NCI-H774 (cell line): Measurements from ENCODE around the gene HYCC1.

Experiments used
- DNase-seq: peaks from one replicate; lab custom pipeline; 2025; lab: John Stamatoyannopoulos, UW

Gene HYCC1

DNA sequence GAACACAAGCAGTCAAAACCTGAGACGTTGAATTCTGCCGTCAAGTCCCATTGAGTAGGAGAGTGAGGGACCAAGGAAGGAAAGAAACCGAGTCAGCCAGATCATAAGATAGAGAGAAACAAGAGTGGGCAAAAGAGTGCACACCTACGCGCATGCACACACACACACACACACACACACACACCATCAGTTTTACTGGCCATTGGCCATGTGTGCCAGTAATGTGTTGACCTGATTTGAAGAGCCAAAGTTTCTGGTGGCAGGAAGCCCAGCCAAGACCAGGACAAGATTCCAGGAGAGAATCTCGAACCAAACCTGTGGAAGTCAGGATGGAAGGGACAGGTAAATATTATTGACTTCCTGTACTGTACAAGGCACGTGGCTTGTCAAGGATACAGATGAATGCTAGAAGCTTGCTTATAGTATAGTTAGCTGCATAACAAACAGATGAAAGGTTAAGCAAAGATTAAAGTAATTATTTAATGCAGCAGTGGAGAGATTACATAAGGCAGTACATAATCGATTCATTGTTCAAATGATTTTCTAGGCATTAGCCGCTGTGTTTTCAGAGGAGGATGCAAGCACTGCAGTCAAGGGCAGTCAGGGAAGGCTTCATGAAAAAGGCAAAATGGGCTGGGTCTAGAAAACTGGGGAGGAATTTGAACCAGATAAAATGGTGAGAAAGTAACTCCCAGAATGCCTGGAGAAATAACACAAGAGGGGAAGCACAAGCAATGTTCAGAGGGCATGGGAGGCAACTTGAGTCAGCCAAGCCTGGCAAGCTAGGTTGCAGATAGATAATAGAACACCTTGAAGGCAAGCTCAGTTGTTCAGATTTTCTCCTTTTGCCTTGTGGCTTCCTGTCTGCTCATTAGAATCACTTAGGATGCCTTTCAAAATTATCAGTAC lies 2.7 kb upstream of the HYCC1 start:
- no peak for DNase-seq

DNA sequence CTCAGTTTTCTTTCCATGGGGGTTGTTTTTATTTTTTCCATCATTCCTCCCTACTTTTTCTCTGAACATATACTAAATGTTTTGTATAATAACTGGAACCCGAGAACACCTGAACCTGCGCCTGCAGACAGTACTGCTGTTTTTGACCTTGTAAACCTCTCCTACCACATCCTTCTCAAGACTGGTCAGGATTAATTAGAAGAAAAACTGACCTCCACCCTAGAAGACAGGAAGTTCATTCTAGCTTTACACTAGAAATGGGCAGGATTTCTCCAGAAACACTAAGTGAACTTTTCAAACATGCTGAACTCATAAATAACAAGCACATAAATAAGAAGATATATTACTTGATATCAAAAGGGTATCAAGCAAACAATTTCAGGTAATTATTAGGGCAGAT lies 751 bp upstream of the HYCC1 start:
- no peak for DNase-seq

DNA sequence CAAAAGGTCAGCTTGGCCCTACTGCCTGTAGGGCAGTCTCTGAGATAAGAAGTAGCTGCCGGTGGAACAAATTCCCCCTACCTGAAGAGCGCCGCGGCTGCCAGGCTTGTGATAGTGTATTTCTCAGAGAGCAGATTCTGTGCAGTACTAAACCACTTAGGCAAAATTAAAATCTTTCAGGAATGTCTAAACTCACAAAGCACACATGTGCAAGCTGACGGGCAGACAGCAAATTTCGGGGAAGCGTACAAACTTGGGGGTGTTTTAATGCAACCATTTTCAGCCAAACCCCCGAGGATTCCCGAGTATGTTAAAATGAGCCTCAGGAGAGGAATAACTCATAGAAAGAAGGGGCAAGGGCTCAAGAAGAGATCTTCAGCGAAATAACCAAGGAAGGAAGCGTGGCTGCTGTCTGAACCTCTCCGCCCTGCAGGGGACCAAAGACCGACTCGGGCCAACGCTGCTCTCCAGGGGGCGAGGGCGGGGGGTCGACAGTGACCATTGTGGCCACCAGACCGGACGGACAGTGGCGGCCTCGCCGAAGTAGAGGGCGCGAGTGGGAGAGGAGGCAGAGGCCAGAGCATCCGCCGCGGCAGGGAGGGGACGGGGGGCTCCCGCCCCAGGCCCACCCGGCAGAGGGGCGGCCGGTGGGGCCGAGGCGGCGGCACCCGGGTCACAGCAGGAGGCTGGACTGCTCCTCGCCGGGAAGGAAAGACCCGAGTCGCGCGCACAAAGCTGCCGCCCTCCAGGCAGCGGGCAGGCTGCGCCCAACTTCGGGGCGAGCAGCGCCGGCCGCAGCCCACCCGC lies 819 bp downstream of the HYCC1 start:
- no peak for DNase-seq

DNA sequence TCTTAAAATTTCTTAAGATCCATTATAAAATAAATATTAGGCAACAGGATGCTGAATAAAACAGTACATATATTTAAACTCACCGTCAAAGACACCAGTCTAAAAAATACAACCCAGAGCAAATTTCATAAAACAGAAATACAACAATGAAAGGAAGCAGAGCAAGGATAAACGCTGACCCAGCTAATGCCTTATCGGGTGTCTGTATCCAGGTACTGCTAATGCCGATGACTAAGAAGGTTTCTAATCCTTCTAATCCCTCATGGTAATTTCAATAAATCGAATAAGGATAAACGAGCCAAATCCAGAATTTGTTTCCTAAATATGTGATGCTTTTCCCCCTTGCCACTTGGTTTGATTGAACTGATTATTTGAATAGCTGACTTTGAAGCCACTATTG lies 1.7 kb downstream of the HYCC1 start:
- no peak for DNase-seq

DNA sequence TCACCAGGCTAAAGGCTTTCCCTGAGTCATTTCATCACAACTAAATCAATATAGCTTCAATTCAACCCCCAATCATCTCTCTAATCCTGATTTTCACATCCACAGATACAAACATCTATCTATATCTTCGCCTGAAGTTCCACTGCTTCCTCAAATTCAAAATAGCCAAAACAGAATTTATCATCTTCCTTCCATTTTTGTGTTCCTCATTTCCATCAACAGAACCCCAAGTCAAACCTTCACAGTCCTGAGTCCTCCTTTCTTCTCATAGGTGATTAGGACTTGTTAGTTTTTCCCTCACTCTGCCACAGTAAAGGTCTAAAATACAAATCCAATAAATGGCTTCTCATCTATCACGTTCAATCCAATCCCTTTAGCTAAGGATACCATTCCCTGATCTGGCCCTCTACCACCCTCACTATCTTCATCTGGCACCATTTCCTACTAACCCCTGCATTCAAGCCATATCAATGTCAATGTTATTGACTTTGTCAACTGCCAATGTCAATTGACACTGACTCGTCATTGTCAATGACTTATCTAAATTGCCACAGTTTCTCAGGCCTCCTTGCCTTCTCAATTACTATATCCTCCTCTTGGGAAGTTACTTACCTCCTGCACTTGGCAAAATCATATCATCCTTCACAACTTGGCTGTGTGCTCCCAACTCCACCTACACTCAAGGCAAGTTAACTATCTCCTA lies 2.6 kb downstream of the HYCC1 start:
- DNase-seq: no peak

DNA sequence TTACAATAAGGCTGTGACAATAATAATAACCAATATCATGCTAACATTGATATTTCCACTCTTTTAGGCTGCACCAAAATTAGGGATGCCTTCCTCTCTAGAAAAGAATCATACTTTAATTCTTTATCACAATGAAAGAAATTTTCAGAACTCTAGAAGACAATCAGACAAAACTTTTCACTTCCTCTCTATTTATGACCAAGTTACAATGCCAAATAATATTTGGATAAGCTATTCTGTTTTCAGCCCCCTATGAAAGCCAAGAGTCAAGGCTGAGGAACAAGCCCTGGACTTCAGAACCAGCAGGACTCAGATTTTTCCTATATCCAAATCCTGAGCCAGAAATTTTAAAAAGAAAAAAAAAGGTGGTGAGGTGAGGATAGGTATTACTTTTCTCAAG lies 4.6 kb downstream of the HYCC1 start:
- DNase-seq: no peak

DNA sequence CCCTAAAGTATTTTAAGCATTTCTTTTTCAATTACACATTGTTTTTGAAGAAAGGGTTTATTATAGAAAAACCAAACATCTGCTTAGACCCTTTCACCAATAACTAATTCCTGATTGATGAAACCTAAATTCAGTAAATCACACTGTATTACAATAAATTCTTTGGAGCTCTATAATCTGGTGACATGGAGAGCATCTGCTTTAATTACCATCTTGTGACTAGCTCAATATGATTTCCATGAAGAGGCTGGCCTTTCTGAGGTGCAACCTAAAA lies 9.7 kb downstream of the HYCC1 start:
- DNase-seq: no peak

DNA sequence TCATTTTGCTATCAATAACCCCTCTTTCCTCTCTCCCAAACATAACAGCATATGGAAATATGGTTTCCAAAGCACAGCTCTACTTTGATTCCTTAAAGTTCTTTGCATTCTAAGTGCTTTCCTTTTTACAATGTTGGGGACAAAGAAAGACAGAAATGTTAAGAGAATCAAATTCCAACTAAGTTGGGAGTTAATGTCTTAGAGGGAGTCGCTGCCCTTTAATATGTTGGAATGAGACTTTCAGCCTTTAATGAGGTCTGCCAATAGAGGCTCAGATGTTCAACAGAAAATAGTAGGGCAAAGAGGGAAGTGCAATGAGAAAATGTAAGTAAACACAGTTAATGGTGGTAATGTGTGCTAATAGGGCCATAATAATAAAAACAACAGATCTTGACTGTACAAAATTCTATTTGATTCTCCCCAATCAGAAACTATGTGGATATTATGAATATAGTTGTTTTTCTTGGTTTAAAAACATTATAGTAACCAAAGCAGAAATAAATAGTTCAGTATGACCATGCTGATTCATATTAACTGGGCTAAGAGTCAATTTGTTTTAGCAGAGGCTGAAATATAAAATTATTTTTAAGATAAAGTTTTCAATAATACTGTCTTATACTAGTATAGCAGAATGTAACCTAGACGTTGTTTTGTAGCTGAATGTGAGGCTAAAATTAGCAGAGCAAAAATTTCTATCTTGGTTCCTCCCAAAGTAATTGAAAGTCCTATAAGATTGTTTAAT lies 10.3 kb downstream of the HYCC1 start:
- DNase-seq: no peak

DNA sequence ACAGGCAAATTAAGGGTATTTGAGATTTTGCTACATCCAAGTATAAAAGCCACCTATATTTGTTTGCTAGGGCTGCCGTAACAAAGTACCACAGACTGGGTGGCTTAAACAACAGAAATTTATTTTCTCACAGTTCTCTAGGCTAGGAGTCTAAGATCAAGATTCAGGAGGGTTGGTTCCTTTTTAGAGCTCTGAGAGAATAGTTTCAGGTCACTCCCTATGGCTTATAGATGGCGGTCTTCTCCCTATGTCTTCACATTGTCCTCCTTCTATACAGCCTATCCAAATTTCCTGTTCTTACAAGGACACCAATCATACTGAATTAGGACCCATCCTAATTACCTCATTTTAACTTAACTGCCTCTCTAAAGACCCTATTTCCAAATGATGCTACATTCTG lies 11.2 kb downstream of the HYCC1 start:
- no peak for DNase-seq

DNA sequence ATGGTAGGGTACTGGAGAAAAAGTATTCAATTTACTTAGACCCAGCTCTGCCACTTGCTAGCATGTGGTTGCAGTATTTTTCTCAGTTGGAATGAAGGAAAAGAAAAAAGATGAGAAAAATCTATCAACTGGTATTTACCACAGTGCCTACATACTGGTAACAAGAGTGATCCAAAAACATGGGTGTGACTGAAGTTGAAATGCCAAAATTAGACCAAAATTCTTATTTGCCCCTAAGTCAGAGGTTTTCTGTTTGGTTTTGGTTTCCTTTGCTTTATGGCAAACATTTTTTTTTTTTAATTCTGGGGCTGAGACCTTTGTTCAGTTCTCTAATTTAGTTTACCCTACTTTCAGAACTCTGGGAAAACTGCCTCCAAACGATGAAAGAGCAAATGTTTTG lies 12.3 kb downstream of the HYCC1 start:
- no peak for DNase-seq

DNA sequence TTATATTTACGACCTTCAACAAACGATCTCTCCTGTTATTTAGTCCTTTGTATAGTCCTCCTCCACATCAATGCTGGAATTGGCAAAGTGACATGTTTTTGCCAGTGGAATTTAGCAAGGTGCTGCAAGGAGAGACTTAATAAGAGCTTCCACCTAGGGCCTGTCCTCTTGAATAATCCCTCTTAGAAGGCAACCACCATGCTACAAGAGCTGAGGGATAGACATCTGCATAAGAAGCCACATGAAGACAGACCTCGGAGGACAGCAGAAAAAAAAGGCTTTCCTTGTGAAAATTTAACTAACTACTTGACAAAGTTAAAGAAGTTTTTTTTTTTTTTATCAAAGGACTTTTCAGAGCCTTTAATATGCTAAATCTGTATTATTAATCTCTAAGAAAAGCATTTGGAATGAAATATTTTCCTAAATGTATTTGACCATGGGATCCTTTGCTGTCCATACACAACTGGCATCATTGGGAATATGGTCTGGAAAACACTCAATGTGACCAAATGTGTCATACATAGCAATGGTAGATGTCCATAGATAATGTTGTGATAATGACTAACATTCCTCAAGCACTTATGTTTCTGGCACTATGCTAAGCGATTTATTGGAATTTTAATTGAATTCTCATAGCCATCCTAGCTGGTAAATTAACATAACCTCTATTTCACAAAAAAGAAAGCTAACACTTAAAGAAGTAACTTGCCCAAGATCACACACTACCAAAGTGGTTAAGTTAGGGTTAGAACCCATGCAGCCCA lies 13.2 kb downstream of the HYCC1 start:
- no peak for DNase-seq

DNA sequence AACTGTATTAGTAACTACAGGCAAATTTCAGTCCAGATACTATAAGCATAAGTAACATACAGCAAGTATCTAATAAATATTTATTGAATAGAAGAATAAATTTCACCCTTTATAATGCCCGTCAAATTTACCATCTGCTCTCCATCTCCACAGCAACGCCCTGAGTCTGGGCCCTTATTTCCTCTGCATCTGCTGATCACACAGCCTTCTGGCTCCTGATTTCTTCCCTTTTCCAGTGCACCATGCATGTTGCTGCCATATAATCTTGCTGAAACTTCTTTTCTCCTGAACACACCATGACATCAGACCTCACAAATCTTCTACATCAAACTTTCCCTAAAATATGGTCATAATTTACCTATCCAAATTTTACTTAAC lies 15.4 kb downstream of the HYCC1 start:
- DNase-seq: no peak

DNA sequence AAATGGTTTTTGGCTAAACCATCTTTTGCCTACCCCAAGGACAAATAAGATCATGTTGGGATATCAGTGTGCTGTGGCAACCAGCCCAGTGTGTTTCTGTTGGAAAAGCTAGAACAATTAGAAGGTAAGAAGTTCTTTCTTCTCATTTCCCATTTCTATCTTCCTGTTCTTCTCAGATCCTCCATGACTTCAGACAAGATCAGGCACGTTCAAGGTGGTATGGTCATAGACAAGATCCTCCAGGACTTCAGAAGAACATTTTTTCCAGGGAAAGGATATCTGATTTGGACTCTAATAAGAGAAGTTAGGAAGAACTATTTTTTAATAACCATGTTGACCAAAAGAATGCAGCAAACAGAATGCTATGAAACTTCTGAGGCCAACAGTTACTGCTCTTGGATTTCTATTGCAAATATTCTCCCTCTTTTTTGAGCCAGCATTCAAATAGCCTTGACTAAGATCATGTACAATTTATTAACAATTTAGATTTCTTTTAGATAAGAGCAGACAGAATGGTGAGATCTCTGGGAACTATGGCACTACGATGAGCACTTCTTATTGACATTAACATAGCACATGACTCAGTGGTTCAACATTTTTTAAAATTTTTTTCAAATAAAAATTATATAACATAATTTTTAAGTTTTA lies 15.9 kb downstream of the HYCC1 start:
- DNase-seq: no peak

DNA sequence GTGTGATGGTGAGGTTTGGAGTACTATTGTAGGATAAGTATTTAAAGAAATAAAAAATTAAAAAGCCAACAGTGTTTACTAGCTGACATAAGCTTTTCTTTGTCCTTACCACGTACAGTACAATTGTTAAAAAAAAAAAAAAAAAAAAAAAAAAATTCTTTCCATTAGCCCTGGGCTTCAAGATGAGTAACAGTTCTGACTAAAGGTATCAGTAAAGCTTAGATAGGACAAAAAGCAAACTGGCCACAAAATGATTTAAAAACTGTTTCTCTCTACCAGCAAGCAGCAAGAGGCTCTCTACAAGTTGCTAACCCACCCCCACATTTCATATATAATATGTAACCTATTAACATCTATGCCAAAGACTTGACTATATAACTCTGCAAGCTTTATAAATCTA lies 17.5 kb downstream of the HYCC1 start:
- no peak for DNase-seq

DNA sequence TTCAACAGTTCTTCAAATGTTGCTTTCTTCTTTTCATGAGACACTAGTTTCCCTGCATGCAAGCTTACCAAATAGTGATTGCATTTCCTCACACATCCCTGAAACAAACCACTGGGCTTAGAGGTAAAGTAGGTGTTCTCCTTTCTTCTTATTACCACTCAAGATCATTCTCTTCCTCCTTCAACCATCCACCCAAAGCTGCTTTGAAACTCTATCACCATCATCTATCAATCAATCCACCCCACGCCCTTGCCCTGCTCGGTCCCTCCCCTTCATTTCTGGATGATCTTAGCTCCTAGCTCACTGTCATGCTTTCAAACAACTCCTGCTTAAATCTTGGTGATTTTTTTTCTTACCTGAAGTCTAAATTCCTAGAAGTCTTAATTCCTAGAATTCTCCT lies 18.9 kb downstream of the HYCC1 start:
- DNase-seq: no peak

DNA sequence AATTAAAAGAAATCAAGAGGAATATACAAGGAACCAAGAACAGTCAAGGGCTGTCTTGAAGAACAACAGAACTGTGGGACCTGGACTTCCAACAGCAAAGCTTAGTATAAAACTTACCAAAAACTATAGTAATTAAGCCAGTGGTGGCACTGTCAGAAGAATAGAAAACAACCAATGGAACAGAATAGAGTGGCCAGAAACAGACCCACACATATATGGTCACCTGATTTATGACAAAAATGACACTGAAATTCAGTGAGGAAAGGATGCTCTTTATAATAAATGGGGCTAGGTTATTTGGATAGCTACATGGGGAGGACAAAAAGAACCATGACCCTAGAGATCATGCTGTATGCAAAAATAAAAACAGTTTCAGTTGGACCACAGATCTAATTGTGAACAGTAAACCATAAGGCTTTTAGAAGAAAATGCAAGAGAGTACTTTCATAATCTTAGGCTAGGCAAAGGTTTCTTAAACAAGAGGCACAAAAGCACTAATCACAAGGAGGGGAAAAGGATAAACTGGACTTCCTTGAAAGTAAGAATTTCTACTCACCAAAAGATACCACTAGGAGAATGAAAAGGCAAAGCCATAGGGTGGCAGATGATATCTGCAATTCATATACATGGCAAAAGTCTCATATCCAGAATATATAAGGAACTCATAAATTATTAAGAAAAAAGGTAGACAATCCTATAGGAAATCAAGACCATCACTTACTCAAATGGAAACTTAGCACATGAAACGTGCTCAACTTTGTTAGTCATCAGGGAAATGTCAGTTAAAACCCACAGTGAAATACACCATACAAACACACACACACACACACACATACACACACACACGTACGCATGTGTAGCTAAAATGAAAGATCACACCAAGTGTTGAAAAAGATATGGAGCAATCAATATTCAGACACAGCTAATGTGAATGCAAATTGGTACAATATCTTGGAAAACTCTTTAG lies 20.8 kb downstream of the HYCC1 start:
- no peak for DNase-seq

DNA sequence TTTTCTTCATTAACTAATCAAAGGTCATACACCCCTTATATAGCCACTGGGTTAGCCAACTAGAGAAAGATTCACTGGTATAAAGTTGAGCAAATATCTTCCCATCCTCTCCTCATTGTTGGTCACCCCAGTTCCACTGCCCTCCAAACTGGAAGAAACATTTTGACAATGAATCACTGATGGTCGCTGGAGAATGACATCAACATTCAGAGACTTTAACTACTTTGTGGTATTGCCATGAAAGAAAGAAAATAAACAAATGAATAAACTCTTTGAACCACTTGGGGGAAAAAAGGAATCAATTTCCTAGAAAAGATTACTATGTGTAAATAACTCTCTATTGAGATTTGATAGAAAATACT lies 23.4 kb downstream of the HYCC1 start:
- no peak for DNase-seq

DNA sequence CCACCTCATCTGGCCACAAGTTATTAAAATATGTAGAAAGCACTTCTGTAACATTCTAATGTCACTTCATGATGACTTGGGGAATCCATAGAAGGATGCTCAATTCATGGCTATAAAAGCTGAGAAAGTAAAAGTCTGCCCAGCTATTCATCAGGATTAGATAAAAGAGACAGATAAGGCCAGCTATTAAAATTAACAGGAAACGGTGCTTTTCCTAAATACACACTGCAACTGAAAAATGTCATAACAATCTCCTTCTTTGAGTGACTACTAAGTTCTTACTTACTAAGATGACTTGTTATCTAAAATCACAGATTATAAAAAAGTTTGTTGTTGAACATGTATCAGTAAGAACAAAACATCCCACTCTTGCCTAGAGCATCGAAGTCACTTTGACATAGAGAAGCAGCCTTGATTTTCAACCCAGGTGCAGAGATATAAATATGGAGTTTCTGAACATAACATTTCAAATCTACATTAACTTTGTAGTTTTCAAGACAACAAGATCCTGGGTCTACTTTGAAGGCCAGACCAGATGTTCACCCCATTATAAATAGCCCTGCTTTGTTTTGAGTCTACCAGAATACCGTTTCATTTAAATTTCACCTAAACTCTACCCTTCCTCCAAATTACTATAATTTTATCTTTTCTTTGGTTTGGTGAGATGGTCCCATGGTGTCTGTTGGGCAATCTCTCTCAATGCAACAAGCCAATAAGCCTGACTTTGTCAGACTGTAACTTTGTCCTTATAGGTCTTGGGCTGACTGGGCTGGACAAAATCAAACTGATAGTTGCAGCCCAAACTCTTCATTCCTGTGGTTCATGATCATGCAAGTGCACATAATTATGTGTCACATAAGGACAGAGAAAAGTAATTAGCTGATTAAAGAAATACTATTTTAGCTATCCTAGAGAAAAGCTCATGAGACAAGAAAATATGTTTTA lies 24.0 kb downstream of the HYCC1 start:
- no peak for DNase-seq

DNA sequence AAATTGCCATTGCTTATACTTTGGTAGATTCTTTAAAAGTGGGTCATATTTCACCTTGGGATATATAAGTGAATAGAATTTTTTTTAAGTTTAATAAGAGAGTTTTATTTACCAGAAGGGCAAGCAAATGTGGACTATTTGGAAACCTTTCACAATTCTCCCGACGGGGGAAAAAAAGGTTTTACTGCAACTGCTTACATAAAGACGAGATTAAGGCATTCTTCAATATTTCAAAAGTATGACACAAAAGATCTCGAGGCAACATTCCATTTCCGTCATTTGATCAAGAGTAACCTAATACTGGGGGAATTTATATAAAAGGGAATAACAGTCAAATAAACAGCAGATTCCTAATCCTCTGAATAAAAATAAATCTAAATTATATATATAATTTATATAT lies 28.5 kb downstream of the HYCC1 start:
- no peak for DNase-seq
